Stimulated activated CD8-positive, alpha-beta memory T cell treated with anti-CD3 and anti-CD28 coated beads, Interleukin-2, amount 100 ng/mL, for 1 hour (primary cell): ENCODE results near the gene FAM78A.
A peak's percentile ranks its signal among the peaks of the same experiment; 100 is the strongest.

Experiments used
- DNase-seq, 2 donors: peaks; one replicate each; pipeline ENCODE4 v3.0.0-alpha.2; 2020; ENCODE audit warnings: low read depth in 2 of 2

Gene FAM78A

DNA sequence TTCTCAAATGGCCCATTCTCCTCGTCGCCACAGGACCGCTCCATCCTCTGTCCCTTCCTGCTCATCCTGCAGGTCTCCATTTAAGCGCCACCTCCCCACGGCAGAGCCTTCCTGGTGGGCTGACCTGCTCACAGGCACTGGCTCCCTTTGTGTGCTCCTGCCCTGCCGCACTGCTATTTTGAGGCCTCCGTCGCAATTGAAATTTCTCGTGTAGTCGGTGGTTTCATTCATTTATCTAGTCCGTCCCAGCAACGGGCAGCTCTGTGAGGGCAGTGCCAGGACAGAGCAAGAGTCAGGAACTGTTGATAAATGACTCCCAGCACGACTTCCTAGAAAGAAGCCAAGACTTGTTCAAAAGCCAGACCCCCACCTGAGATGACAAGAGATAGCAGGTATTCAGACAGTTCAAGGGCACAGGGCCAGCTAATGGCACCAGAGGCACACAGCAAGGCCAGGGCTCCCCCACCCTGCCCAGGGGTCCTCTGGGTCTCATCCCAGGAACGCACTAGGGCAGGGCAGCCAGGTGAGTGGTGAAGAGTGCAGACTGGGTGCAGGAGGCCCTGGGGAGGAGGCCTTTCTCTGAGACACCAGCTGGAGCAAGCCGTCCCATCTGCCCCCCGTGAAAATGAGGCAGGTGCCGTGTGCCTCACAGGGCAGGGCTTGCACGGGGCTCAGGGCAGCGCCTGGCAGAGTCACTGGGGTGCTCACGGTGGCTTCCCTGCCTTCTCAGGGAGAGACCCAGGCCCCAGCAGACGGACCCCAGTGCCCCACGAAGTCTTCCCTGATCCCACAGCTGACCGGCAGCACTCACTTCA lies 36.9 kb downstream of the FAM78A start:
- DNase-seq = no peak

DNA sequence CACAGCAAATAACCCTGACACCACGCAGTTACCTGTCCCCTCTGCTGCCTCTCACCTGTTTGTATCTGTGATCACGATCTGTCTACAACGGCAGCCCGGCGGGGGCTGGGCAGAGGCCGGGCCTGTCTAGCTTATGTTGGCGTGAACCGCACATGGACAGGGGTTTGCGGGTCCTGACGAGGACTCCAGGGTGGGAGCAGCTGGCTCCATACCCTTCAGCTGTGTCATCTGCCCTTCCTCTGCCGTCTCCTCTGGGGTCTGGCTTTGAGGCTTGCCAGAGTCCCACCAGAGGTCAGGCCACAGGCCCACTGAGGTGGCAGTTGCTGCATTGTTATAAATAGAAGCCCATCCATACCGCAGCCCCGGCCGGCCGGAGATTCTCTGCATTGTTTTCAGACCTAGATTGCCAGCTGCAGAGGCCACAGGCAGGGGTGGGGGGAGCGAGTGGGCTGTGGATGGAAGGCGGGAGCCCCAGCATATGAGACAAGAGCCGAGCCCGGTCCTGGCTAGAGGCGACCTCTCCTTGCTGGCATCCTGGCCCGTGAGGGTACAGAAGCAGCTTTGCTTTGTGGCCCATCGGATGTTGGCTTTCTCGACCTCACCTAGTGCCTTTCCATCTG lies 37.8 kb downstream of the FAM78A start:
- DNase-seq = no peak

DNA sequence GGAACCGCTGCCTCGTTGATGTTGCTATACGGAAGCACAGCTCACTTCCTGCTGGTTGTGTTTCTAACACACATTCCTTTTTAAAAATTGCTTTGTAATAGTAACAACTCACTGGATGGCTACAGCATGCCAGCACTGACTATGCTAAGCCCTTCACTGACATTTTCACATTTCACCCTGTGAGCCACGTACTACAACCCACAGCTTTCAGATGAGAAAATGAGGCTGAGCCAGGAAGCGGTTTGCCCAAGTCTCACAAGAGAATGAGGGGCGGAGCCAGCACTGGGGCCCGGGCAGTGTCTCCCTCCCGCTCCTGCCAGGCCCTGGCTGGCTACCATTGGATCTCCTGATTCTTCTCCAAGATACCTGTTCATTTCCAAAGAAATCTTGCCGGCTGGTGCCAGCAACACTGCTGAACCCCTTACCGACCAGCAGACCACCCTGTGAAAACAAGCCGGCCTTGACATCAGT lies 38.3 kb downstream of the FAM78A start:
- DNase-seq = peak; percentile 68 to 75

DNA sequence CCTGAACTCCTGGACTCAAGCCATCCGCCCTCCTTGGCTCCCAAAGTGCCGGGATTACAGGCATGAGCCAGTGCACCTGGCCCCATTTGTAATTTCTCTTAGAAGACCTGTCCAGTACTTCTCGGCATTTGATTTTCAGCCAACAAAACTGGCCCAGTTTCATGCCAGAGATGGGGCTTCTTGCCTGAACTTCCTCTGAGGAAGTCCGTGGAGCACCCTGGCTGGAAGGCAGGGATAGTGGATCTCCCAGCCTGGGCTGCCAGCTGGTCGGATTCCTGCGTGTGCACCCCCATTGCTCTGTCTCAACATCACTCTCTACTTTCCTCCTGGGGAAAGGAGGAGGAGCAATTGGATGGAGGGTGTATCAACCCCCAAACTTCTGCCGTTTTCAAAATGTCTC lies 39.0 kb downstream of the FAM78A start:
- DNase-seq = no peak

DNA sequence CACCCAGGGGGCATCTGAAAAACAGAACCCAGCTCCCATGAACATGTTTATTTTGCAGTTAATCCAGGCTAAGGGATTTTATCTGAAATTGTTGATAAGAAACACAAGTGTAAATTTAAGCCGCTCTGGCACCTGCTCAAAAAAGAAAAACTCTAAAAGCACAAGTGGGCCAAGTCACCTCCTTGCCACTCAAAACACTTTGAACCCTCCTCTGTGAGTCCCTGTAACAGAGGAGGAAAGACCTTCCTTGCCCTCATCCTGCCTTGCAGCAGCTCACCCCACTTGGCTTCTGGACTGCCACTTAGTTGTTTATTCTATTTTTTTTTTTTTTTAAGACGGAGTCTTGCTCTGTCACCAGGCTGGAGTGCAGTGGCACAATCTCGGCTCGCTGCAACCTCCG lies 39.5 kb downstream of the FAM78A start:
- no peak for DNase-seq

GRCh38 chr9:131236161-131236560 lies 40.1 kb downstream of the FAM78A start:
- DNase-seq = no peak

DNA sequence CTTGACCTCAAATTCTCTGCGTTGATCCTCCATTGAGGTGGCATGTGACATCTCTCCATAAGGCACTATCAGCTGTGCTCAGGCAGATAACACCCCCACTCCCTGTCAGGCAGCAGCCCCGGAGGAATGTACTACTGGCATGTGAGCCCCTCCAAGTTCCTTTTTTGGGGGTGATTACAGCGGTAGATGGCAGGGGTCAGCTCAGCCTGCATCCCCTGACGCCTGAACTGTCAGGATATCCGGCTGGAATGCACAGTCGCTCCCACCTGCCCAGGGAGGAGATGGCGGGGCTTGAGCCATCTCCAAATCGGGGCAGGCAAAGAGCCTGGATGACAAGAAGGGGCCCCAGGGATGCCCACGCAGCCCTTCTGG lies 40.8 kb downstream of the FAM78A start:
- DNase-seq = no peak

DNA sequence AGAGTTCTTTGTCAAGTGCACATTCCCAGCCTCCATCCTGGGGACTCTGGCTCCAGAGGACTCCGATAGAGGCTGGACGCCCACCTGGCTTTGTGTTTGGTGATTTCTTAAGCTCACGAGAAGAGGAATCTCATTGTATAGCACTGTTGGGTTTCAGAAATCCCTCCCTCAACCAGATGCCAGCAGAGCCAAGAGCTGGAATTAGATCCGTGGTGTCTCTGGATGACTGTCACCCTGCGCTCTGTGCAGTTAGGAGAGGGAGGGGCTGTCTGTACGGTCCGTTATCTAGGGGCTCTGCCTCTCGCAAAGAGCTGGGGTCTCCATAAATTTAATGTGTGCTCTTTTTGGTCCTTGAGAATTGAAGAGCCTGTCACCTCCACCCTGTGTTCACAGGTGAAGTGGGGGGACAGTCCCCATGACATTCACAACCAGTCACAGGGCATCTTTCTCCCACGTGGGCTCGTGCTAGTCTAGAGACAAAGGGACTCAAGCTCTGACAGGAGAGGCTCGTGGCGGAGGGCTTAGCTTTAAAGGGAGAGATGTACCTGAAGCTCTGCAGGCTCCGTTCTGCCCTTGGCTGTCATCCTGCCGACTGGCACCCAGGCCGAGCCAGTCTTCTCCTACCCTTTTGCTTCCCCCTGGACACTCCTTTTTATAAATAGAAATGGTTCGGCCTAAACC lies 41.4 kb downstream of the FAM78A start:
- no peak for DNase-seq

GRCh38 chr9:131233995-131234394 lies 42.3 kb downstream of the FAM78A start:
- DNase-seq = no peak

- no peak for DNase-seq
These were observed 42.8 kb downstream of the FAM78A start for GRCh38 chr9:131233556-131233955.

- no peak for DNase-seq
These were observed 47.3 kb downstream of the FAM78A start for GRCh38 chr9:131228988-131229387.

DNA sequence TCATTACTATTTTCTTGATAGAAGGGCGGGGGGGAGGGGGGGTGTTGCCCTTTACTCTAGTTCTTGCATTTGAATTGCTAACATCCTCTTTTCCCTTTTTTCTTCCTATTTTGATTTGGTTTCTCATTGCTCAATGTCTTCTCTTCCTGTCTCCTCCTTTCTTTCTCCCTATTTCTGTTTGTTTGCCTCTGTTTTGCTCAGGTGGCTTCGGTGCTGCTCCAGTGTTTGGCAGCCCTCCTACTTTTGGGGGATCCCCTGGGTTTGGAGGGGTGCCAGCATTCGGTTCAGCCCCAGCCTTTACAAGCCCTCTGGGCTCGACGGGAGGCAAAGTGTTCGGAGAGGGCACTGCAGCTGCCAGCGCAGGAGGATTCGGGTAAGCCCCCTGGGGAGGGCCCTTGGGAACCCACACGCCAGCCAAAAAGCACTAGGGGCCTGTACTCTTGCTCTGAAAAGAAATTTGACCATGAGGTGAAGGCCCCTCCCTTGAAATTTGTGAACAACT lies 48.3 kb downstream of the FAM78A start:
- DNase-seq = no peak

GRCh38 chr9:131227112-131227958 lies 49.0 kb downstream of the FAM78A start:
- DNase-seq = no peak

DNA sequence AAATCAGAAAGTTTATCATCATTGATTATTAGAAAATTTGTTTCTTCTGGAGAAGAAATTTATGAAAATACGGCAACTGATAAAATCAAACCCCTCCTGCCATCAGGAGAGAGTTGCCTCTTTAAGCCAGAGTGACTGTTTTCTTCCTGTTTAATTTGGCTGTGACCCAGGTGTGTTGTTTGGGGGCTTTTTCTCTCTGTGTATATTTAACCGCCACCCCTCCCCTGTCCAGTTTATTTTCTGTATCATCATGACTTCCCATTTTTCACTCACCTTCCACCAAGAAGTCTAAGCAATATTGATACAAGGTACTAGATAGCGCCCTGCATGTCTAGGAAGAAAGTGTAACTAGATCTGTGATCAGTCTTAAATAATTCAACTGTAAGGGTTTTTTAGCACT lies 50.1 kb downstream of the FAM78A start:
- DNase-seq = no peak

DNA sequence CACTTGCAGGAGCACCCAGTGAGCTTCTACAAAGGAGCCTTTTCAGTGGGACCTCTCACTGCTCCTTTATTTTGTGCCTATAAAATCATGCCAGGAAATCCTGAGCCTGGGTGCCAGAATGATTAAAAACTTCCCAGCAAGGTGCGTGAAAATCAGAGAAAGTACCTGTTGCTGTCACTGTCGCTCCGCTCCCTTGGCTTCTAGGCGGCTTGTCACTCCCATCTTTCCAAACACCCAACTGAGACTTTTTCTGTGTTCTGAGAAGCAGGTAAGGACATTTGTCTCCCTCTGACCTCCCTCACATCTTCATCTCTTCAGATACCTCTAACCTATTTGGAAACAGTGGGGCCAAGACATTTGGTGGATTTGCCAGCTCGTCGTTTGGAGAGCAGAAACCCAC lies 53.9 kb downstream of the FAM78A start:
- no peak for DNase-seq

- no peak for DNase-seq
These were observed 55.8 kb downstream of the FAM78A start for GRCh38 chr9:131220485-131220884.

DNA sequence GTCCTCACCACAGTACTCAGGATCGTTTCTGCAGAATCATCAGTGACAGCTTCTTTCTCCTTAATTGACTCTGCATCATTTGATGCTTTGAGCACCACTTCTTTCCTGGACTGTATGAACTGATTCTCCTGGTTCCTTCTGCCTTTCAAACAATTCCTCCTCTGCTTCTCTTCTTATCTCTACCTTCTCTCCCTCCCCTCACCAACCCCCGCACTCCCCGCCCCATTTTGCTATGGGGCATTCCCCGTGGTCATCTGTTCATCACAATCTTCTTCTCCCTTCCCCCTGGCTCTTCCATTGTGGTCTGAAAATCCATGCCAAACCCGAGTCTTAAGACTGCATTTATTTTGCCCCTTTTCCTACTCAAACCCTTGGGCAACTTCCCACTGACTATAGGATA lies 57.9 kb downstream of the FAM78A start:
- no peak for DNase-seq

GRCh38 chr9:131217331-131218031 lies 58.8 kb downstream of the FAM78A start:
- DNase-seq = no peak

DNA sequence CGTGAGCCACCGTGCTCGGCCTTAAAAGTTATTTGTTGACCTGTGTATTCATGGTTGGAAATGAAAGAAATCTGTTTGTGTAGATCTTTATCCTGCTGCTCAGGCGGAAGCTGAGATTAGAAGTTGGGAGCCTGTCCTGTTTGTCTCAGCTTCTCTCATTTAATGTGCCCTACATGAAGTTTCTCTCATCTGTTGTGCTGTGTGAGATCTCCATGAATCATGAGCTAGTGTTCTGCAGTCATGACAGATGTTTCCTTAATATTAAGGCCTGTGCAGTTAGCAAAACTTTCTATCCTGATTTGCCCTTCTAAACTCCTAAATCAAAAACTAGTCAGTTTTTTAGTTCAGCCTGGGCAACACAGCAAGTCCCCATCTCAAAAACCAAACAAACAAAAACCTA lies 59.5 kb downstream of the FAM78A start:
- DNase-seq = no peak

DNA sequence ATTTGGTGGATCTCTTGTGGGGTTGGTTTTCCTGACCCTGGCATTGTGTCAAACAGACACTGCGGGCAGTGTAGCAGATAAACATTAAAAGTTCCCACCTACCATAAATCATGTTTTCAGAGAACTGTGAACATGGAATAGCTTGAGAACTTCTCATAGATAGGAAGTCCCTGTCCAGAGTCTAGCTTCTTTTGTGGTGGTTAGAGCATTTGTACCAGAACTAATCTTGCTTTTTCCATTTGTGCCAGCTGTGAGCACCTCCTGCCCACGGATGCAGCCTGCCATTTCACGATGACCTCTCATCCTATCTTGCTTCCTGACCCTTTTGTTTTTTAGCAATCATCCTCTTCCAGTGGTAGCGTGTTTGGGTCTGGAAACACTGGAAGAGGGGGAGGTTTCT lies 61.4 kb downstream of the FAM78A start:
- no peak for DNase-seq

DNA sequence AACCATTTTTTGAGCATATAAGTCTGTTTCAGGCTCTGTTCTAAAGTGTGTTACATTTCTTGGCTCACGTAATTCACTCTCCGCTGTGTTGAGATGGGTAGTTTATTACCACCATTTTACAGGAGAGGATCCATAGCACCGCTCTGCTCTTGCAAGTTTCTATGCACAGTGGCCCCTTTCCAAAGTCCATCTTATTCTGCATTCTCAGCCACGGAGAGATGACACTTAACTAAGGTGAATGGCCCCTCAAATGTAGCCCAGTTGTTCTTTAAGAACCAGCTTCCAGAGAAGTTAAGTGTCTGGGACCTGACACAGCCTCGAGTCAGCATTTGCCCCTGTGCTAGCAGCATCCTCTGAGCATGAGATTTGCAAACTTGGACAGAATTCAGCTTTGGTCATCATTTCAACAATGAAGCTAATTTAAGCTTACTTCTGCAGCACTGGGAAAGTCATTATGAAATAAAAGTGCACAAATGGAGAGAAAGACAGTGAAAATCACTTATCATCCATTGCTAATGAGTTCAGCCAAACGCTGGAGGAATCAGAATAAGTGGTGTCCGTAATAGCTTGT lies 61.9 kb downstream of the FAM78A start:
- DNase-seq = no peak
